Activated CD4-positive, alpha-beta memory T cell treated with anti-CD3 and anti-CD28 coated beads, Interleukin-2, amount 10 ng/mL, durations not matched to agents 7 days and 5 days (primary cell): ENCODE results near the gene BLID. TPM values are rescaled to one million over a fixed set of nuclear protein-coding genes. Genes with fewer than 3 reads are reported as not detected.

Experiments used
- CTCF ChIA-PET: fragments of 350-600 bp; sonication (Branson Sonifier 250); formaldehyde crosslinking; loops from one replicate; lab custom pipeline; 2021; ENCODE audit warnings: antibody characterized with exemption, inconsistent platforms; lab: Charles Lee
- POLR2A ChIA-PET: fragments of 350-600 bp; sonication (Branson Sonifier 250); formaldehyde crosslinking; loops from one replicate; lab custom pipeline; 2021; ENCODE audit warnings: antibody characterized with exemption; lab: Charles Lee
- DNase-seq: peaks from one replicate; pipeline ENCODE4 v3.0.0-alpha.2; 2020
- H3K27ac Mint-ChIP-seq: one replicate; pipeline ENCODE4 v1.8.0; 2021; ENCODE audit warnings: mild to moderate bottlenecking, mixed read lengths
- H3K27me3 Mint-ChIP-seq: one replicate; pipeline ENCODE4 v1.8.0; 2021; ENCODE audit warnings: mixed read lengths
- H3K36me3 Mint-ChIP-seq: one replicate; pipeline ENCODE4 v1.8.0; 2021; ENCODE audit warnings: low read depth, mixed read lengths
- H3K4me1 Mint-ChIP-seq: one replicate; pipeline ENCODE4 v1.8.0; 2021; ENCODE audit warnings: mixed read lengths
- H3K4me3 Mint-ChIP-seq: one replicate; pipeline ENCODE4 v1.8.0; 2021; ENCODE audit warnings: mild to moderate bottlenecking, mixed read lengths
- H3K9me3 Mint-ChIP-seq: one replicate; pipeline ENCODE4 v1.8.0; 2021; ENCODE audit warnings: mixed read lengths
- total RNA-seq, 2 experiments: library from RNA; stranded (reverse); gene quantifications; one replicate each; pipeline ENCODE4 v1.2.3, GENCODE V29; 2021

The BLID gene
- total RNA-seq, 2 experiments from 2014 or later = not detected

DNA sequence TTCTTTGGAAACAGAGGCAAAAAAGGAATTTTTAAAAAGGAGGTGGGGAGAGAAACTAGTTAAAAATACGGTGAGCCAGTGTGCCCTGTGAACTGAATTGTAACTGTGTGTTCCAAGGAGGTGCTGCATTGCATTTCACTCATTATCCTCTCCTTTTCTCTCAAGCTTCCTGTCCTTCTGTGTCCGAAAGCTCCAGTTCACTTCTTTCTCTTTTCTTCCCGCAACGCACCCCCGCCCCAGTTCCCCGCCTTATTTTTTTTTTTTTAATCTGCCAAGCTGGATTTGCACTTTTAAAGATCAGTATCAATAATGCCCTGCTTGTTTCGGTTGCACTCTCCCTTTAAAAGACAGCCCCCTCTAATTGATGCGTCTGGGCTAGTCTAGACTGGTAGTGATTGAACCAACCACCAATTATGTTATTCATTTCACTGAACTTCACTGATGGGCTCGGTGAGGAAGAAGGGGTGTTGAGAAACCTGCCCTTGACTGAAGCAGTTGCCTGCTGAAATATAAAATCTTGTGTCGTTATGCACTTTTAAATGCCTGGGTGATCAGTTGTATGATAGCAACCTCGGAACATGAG lies 18.5 kb downstream of the BLID start:
- H3K9me3 Mint-ChIP-seq = no peaks in the 10 kb centered on the region
- DNase-seq = no peak
- H3K27ac Mint-ChIP-seq = no peak overlapping the region
- POLR2A ChIA-PET = no interaction called here
- CTCF ChIA-PET = no interaction called here
- H3K4me1 Mint-ChIP-seq = peaks cover 3% of the 10 kb centered on the region
- H3K36me3 Mint-ChIP-seq = no peaks in the 10 kb centered on the region
- peaks cover 22% of the 10 kb centered on the region for H3K27me3 Mint-ChIP-seq
- no peak overlapping the region for H3K4me3 Mint-ChIP-seq

DNA sequence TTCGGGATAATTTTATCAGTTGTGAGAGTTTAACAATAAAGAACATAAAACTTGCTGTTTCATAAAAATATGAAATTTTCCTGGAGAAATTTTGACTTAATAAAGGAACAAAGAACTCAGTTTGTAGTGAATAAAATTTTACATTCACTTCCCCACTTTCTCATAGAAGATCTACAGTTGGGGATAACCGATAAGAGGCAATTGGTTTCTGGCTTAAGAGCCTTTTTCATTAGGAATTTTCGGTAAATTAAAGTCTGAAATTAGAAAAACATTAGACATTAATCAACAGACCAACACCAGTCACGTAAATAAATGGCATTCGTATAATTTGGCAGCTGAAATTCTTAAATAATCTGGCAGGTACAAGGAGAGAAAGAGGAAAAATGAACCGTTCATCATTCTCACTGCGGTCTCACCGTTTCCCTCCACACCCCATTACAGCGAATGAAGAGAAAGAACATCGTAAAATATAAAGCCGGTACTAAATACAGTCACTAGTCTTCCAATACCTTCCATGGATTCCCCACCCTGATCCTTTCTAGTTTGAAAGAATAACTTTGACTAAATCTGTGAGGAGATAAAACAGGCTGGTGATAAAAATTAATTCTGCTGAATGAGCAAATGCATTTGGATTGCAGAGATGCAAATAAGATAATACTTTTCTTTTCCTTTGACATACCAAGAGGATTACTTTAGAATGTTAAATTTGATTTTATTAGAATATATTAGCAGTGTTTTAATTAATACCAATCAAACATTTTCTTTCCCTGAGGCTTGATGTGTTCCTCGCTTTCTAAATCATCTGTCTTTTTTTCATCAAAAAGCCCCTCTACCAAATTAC lies 19.5 kb downstream of the BLID start:
- Mint-ChIP-seq H3K4me1 (peaks cover 3% of the 10 kb centered on the region), H3K9me3 (no peaks in the 10 kb centered on the region), H3K4me3 (no peak overlapping the region), H3K27ac (no peak overlapping the region), H3K27me3 (peaks cover 22% of the 10 kb centered on the region), H3K36me3 (no peaks in the 10 kb centered on the region)
- no peak for DNase-seq
- ChIA-PET CTCF (no interaction called here), POLR2A (no interaction called here)

DNA sequence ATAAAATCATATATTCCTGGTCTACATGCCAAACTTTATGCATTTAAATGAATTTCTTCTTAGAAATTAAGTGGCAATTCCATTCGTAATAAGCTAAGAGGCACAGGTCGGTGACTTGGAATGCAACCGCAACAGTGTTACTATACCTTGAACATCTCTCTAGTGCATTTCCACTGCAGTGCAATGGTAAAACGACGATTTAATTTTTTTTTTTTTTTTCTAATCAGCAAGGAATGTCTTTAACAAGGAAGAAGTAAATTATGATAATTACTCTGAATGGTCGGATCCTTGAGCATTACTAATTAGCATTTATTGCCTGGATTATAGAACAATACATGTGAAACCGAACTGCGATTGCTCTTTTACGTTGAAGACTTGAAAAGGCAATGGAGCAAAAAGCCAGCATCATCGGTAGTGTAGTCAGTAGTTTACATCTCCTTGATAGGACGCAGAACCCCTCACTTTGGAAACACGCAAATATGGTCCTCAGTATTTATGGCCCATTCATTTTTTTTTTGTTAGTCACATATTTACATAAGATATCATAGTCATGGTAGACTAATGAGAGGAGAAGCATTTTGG lies 20.2 kb downstream of the BLID start:
- Mint-ChIP-seq H3K4me1 (peaks cover 3% of the 10 kb centered on the region), H3K9me3 (no peaks in the 10 kb centered on the region), H3K27ac (no peak overlapping the region), H3K27me3 (peaks cover 16% of the 10 kb centered on the region), H3K4me3 (no peak overlapping the region), H3K36me3 (no peaks in the 10 kb centered on the region)
- CTCF ChIA-PET = no interaction called here
- DNase-seq = no peak
- POLR2A ChIA-PET = no interaction called here

DNA sequence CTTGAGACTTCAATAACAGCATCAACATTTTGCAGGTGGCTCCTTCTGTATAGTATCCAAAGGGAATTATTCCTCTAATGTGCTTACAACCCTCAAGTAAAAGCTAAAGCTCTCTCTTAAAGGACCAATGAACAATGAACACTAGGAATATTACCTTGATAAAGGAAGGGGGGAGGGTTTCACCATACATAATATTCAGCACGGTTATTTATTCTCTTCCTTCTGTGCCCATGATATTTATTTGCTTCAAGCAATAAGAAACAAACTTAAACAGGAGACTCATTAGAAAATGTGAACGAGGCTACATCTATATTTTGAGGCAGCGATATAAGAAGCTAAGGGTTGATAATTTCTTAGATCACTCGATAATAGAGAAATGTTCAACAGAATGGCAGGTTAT lies 21.2 kb downstream of the BLID start:
- ChIA-PET CTCF (no interaction called here), POLR2A (no interaction called here)
- Mint-ChIP-seq H3K9me3 (no peaks in the 10 kb centered on the region), H3K36me3 (no peaks in the 10 kb centered on the region), H3K4me1 (no peaks in the 10 kb centered on the region), H3K4me3 (no peak overlapping the region), H3K27me3 (peaks cover 11% of the 10 kb centered on the region), H3K27ac (no peak overlapping the region)
- no peak for DNase-seq

GRCh38 chr11:122093731-122094275 lies 22.2 kb downstream of the BLID start:
- H3K27me3 Mint-ChIP-seq = peaks cover 5% of the 10 kb centered on the region
- H3K4me1 Mint-ChIP-seq = no peaks in the 10 kb centered on the region
- ChIA-PET CTCF (no interaction called here), POLR2A (no interaction called here)
- H3K4me3 Mint-ChIP-seq = no peak overlapping the region
- H3K36me3 Mint-ChIP-seq = no peaks in the 10 kb centered on the region
- H3K27ac Mint-ChIP-seq = no peak overlapping the region
- DNase-seq = no peak
- no peaks in the 10 kb centered on the region for H3K9me3 Mint-ChIP-seq

- Mint-ChIP-seq H3K27me3 (no peaks in the 10 kb centered on the region), H3K36me3 (no peaks in the 10 kb centered on the region), H3K4me1 (no peaks in the 10 kb centered on the region), H3K9me3 (no peaks in the 10 kb centered on the region), H3K27ac (no peak overlapping the region), H3K4me3 (no peak overlapping the region)
- ChIA-PET POLR2A (no interaction called here), CTCF (no interaction called here)
- DNase-seq = no peak
These were observed 24.2 kb downstream of the BLID start for GRCh38 chr11:122091835-122092234.

DNA sequence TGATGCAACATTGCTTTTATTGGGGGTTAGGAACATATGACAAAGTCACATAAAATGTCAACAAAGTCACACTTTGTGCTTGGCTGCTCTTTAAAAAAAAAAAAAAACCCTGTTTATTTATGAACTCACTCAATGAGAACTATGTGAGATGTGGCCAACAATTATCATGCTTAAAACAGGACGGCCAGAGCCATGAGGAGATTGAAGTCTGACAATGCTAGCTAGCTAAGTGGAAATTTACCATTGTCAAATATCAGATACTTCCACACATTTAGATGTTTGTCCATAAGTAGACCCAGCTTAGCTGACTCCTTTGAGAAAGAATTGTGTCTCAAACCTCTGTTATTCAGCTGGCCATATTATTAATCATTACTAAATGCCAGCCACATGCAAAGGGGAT lies 26.9 kb downstream of the BLID start:
- POLR2A ChIA-PET = no interaction called here
- Mint-ChIP-seq H3K27ac (no peak overlapping the region), H3K9me3 (no peaks in the 10 kb centered on the region), H3K36me3 (no peaks in the 10 kb centered on the region), H3K4me1 (no peaks in the 10 kb centered on the region), H3K27me3 (no peaks in the 10 kb centered on the region), H3K4me3 (no peak overlapping the region)
- no peak for DNase-seq
- CTCF ChIA-PET = no interaction called here

DNA sequence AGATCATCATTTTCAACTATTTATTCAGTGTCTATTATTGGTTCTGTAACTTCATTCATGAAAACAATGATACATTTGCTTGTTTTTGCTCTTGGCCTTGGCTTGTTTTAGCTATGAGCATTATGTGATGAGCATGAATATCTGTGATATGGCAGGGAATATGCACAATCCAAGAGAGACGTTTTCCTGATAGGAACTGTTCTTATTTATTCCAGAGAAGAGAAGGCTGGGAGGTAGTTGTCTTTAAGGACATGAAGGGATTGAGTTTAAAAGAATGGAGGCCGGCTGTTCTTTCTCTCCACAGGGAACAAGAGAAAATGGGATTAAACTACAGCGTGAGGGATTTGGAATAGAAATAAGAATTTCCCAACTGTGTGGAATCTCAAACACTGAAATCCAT lies 30.3 kb downstream of the BLID start:
- Mint-ChIP-seq H3K4me3 (no peak overlapping the region), H3K27ac (no peak overlapping the region), H3K4me1 (no peaks in the 10 kb centered on the region), H3K36me3 (no peaks in the 10 kb centered on the region), H3K9me3 (no peaks in the 10 kb centered on the region), H3K27me3 (no peaks in the 10 kb centered on the region)
- ChIA-PET CTCF (no interaction called here), POLR2A (no interaction called here)
- DNase-seq = no peak

- Mint-ChIP-seq H3K4me3 (no peak overlapping the region), H3K27me3 (no peaks in the 10 kb centered on the region), H3K4me1 (no peaks in the 10 kb centered on the region), H3K27ac (no peak overlapping the region), H3K36me3 (no peaks in the 10 kb centered on the region), H3K9me3 (no peaks in the 10 kb centered on the region)
- POLR2A ChIA-PET = no interaction called here
- DNase-seq = no peak
- CTCF ChIA-PET = no interaction called here
These were observed 30.8 kb downstream of the BLID start for GRCh38 chr11:122085264-122085663.

- POLR2A ChIA-PET = no interaction called here
- no peak overlapping the region for H3K4me3 Mint-ChIP-seq
- CTCF ChIA-PET = no interaction called here
These were observed 33.8 kb downstream of the BLID start for GRCh38 chr11:122082205-122082604.

DNA sequence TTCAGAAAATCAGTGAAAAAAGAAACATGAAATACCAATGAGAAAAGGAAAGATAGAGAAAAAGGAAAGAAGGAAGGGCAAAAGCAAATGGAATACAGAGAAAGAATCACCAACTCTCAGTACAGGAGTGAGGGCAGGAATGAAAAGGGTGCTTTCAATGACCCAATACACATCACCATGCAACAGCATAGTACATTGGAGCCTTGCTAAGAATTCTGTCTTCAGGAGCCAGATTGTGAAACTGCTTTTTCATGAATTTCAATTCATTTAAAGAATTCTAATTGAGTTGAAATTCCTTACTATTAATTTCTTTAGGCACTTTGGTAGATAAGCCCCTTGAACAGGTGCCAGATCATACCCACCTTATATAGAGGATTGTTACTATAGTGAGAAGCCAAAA lies 34.9 kb downstream of the BLID start:
- no peaks in the 10 kb centered on the region for H3K27me3 Mint-ChIP-seq
- no peaks in the 10 kb centered on the region for H3K36me3 Mint-ChIP-seq
- H3K27ac Mint-ChIP-seq = no peak overlapping the region
- no peaks in the 10 kb centered on the region for H3K4me1 Mint-ChIP-seq
- ChIA-PET POLR2A (no interaction called here), CTCF (no interaction called here)
- H3K9me3 Mint-ChIP-seq = no peaks in the 10 kb centered on the region
- no peak overlapping the region for H3K4me3 Mint-ChIP-seq
- DNase-seq = no peak

More at GRCh38 chr11:122082205-122082604, 33.8 kb downstream of the BLID start:
- no peak overlapping the region for H3K27ac Mint-ChIP-seq
- H3K27me3 Mint-ChIP-seq = no peaks in the 10 kb centered on the region
- no peaks in the 10 kb centered on the region for H3K36me3 Mint-ChIP-seq
- no peaks in the 10 kb centered on the region for H3K9me3 Mint-ChIP-seq
- H3K4me1 Mint-ChIP-seq = no peaks in the 10 kb centered on the region
- no peak for DNase-seq

GRCh38 chr11:122077459-122077858 lies 38.6 kb downstream of the BLID start:
- no peaks in the 10 kb centered on the region for H3K4me1 Mint-ChIP-seq
- H3K27ac Mint-ChIP-seq = no peak overlapping the region
- DNase-seq = no peak
- ChIA-PET POLR2A (no interaction called here), CTCF (no interaction called here)
- H3K27me3 Mint-ChIP-seq = no peaks in the 10 kb centered on the region
- H3K4me3 Mint-ChIP-seq = no peak overlapping the region
- H3K9me3 Mint-ChIP-seq = no peaks in the 10 kb centered on the region
- H3K36me3 Mint-ChIP-seq = no peaks in the 10 kb centered on the region

- H3K27ac Mint-ChIP-seq = no peak overlapping the region
- ChIA-PET POLR2A (no interaction called here), CTCF (no interaction called here)
- no peak overlapping the region for H3K4me3 Mint-ChIP-seq
- H3K36me3 Mint-ChIP-seq = no peaks in the 10 kb centered on the region
- DNase-seq = no peak
- H3K4me1 Mint-ChIP-seq = no peaks in the 10 kb centered on the region
- no peaks in the 10 kb centered on the region for H3K9me3 Mint-ChIP-seq
- no peaks in the 10 kb centered on the region for H3K27me3 Mint-ChIP-seq
These were observed 39.4 kb downstream of the BLID start for GRCh38 chr11:122076512-122077120.
